VCaP (cell line): ENCODE results near the gene ARL6.
"Not testable (repeated sequence)": the region's sequence is repeated elsewhere in the genome, so short reads cannot be mapped to it uniquely, and the experiment has no call there.

Experiments
- H3K27ac ChIP-seq: fragments of 450-650 bp; 2 replicates; pipeline ENCODE4 v1.5.1; 2017
- TF ChIP-seq, protein P1 (sequence below): fragments of 450-650 bp; conservative IDR thresholded peaks from 2 replicates; pipeline ENCODE4 v1.5.1; 2017; ENCODE audit warnings: mild to moderate bottlenecking, moderate library complexity

The ARL6 gene

GRCh38 chr3:97831140-97831539 is 66.6 kb downstream of the ARL6 start:
- H3K27ac ChIP-seq, result no peak overlapping the region
- TF ChIP-seq, protein P1, sequence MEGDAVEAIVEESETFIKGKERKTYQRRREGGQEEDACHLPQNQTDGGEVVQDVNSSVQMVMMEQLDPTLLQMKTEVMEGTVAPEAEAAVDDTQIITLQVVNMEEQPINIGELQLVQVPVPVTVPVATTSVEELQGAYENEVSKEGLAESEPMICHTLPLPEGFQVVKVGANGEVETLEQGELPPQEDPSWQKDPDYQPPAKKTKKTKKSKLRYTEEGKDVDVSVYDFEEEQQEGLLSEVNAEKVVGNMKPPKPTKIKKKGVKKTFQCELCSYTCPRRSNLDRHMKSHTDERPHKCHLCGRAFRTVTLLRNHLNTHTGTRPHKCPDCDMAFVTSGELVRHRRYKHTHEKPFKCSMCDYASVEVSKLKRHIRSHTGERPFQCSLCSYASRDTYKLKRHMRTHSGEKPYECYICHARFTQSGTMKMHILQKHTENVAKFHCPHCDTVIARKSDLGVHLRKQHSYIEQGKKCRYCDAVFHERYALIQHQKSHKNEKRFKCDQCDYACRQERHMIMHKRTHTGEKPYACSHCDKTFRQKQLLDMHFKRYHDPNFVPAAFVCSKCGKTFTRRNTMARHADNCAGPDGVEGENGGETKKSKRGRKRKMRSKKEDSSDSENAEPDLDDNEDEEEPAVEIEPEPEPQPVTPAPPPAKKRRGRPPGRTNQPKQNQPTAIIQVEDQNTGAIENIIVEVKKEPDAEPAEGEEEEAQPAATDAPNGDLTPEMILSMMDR, result no peak

- not testable (repeated sequence) for H3K27ac ChIP-seq
These were observed 68.6 kb downstream of the ARL6 start for GRCh38 chr3:97833184-97833583.

DNA sequence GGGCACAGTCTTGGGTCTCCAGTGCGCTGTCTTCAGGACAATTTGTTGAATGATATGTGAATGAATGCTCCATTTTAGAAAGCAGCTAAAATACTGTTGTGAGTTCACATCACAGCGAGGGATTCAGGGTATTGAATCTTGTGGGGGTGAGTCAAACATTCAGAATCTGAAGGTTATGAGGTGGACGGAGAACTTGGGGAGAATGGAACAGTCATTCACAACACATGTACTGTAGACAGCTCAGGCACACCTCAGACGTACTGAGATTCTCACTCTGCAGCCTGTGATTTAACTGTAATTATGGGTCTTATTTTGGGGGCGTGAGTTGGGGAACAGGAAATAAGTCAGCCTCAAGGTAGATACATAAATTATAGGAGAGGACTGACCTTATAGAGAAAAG is 71.2 kb downstream of the ARL6 start:
- TF ChIP-seq, protein P1, result no peak
- H3K27ac ChIP-seq, result no peak overlapping the region

- no peak overlapping the region for H3K27ac ChIP-seq
These were observed 73.8 kb downstream of the ARL6 start for GRCh38 chr3:97838393-97838792.

GRCh38 chr3:97839944-97840343 is 75.4 kb downstream of the ARL6 start:
- no peak overlapping the region for H3K27ac ChIP-seq
- TF ChIP-seq, protein P1, result no peak

More at GRCh38 chr3:97838393-97838792, 73.8 kb downstream of the ARL6 start:
- TF ChIP-seq, protein P1, result no peak

DNA sequence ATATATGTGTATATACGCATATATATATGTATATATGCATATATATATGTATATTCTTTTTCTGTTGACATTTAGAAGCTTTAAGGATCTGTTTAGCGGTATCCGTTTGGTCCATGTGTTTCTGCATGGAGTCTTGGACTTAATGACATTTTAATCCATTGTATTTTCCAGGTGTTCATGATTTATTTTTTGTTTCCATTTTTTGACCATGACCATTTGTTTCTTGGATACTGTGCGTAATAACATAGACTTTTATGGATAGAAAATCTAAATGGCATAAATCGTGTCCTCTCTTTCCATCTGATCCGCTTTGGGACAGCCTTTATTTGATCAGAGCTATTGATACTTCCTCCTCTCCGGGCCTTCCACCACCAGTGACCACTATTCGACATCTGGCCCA is 76.7 kb downstream of the ARL6 start:
- TF ChIP-seq, protein P1, result no peak
- no peak overlapping the region for H3K27ac ChIP-seq

DNA sequence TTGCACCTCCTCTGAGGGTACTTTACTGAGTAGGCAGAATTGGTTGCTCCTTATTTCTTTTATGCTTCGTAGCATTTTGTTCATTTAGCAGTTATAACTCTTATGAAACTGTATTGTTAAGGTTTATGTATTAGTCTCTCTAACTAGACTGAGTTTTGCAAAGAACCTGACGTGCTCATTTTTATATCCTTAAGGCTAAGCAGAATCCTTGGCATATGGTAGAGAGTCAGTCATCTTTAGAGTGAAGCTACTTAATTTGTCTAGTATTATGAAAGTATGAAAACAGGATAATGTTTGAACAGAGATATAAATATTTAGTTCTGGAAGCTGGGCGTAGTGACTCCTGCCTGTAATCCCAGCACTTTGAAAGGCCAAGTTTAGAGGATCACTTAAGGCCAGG is 77.4 kb downstream of the ARL6 start:
- no peak overlapping the region for H3K27ac ChIP-seq
- TF ChIP-seq, protein P1, result no peak

- no peak overlapping the region for H3K27ac ChIP-seq
- TF ChIP-seq, protein P1, result no peak
These were observed 84.2 kb downstream of the ARL6 start for GRCh38 chr3:97848779-97849178.
